Heart right ventricle (tissue), 16 donors: Measurements from ENCODE around the gene MESP2. TPM values are rescaled to one million over a fixed set of nuclear protein-coding genes. Genes with fewer than 3 reads are reported as not detected.

Source experiments
- ATAC-seq, 8 donors: fragments of 200-7000 bp; cut with Tn5 transposase; one replicate each; pipeline ENCODE4 v1.9.1; 2020; ENCODE audit warnings: mild to moderate bottlenecking in 8 of 8, moderate library complexity in 8 of 8, moderate number of reproducible peaks in 1 of 8
- DNase-seq, 2 donors: peaks; one replicate each; pipeline ENCODE4 v3.0.0-alpha.2; 2020
- H3K27ac ChIP-seq, 10 donors: fragments of 200-600 bp; sonication (generic) in 2 of 10; one replicate each; pipeline versions ENCODE4 v1.5.0 to v1.8.0; 2020 to 2022; ENCODE audit warnings: mild to moderate bottlenecking in 3 of 10
- H3K27me3 ChIP-seq, 7 donors: fragments of 200-600 bp; one replicate each; pipeline ENCODE4 v1.8.0; 2021 to 2022; ENCODE audit warnings: mild to moderate bottlenecking in 2 of 7
- H3K36me3 ChIP-seq, 9 donors: fragments of 200-600 bp; sonication (generic) in 1 of 9; one replicate each; pipeline versions ENCODE4 v1.5.0 to v1.8.0; 2020 to 2022; ENCODE audit warnings: mild to moderate bottlenecking in 2 of 9
- H3K4me1 ChIP-seq, 9 donors: fragments of 200-600 bp; sonication (generic) in 1 of 9; one replicate each; pipeline versions ENCODE4 v1.5.0 to v1.8.0; 2020 to 2022; ENCODE audit warnings: mild to moderate bottlenecking in 4 of 9
- H3K4me3 ChIP-seq, 10 donors: fragments of 200-600 bp; sonication (generic) in 2 of 10; one replicate each; pipeline versions ENCODE4 v1.5.0 to v1.8.0; 2020 to 2022; ENCODE audit warnings: mild to moderate bottlenecking in 7 of 10, moderate library complexity in 2 of 10
- H3K9me3 ChIP-seq, 11 donors: fragments of 200-600 bp in 10 of 11; sonication (generic) in 2 of 11; one replicate each; pipeline versions ENCODE4 v1.5.0 to v1.8.0; 2013 to 2022; ENCODE audit warnings: mild to moderate bottlenecking in 2 of 11, control low read depth in 1 of 11, moderate library complexity in 1 of 11
- CTCF ChIP-seq, 9 donors: fragments of 200-600 bp; sonication (generic) in 2 of 9; IDR thresholded peaks; one replicate each; pipeline versions ENCODE4 v1.5.0 to v1.8.0; 2021 to 2022; ENCODE audit warnings: antibody characterized with exemption in 9 of 9, mild to moderate bottlenecking in 5 of 9, moderate library complexity in 1 of 9
- WGBS, 2 donors: extraction: QIAGEN DNeasy Blood & Tissue Kit; methylation state at CpG; one replicate each; pipeline ENCODE4 v1.1.7; 2013; ENCODE audit warnings: inconsistent platforms in 1 of 2; 5-methylcytosine and 5-hydroxymethylcytosine counted together
- intact Hi-C, 10 donors: fragments of 100-400 bp; cut with DNase I; formaldehyde crosslinking; loops; one replicate each; pipeline versions ENCODE4 v1.11.1 to v1.14.2; 2022
- polyA plus RNA-seq, 2 donors: library from polyadenylated mRNA; stranded (reverse); fragments of 200-250 nt; gene quantifications; one replicate each; pipeline ENCODE4 v1.2.3, GENCODE V29; 2013
- total RNA-seq, 10 donors: library from RNA; stranded (reverse); fragmentation: NEBNext Ultra II Directional in 3 of 10; extraction: Animal tissue kit (Norgen Biotek cat#: 25700) in 3 of 10; gene quantifications; one replicate each; pipeline versions ENCODE4 v1.2.1 to v1.2.4, GENCODE V29; 2021 to 2023
- donor health status: Arrhythmogenic right ventricular cardiomyopathy.
- donor health status: ischemic (EF 13 %, LVEDD 7.1; RV severe dilation, severe dysfunction).
- donor health status: healthy with polysubstance abuse.
- donor health status: DM: no; HTN: yes; CAD: no.
- donor health status: DM: no; HTN: no; CAD: no.
- donor health status: ischemic (EF 25% LVEDD 6.9; RV normal size, moderate dysfunction).
- donor health status: ischemic (EF 25% LVEDD 5.7; RV mildly dilated, moderate dysfunction).
- donor health status: healthy.
- donor health status: DM: yes; HTN: yes; CAD: no.
- donor health status: Ischemic cardiomyopathy.
- donor health status: ischemic (EF 35%, LVEDD 5.7; RV mildly dilated, moderate dysfunction).
- donor health status: nonischemic (EF 11% LVEDD 7.7; RV severe dilation, severe dysfunction).
- donor health status: DM: yes; HTN: yes; CAD: no.
- donor health status: PGD.
- donor health status: ischemic (EF 29% LVEDD 5.4; RV normal size, mild dysfunction).
- donor health status: nonischemic (EF 23%, LVEDD 6.1; RV moderate dilation, normal function).

The MESP2 gene
- total and polyA plus RNA-seq, 12 donors = 0.04 to 0.73 (median 0.32) TPM; not detected in 5

- TF ChIP-seq CTCF (IDR thresholded peaks at IDR 0.05) = no peak
- ATAC-seq (no peak), DNase-seq (no peak)
- 79 to 80% methylated on average over 5 of the region's 5 CpGs for WGBS, 2 donors
- peak overlapping the region in 1 of 10 donors; percentile 84 for H3K27ac ChIP-seq
- H3K9me3 ChIP-seq = no peaks in the 10 kb centered on the region
- peaks cover 0 to 70% (median 1%) of the 10 kb centered on the region in 9 donors for H3K4me1 ChIP-seq
- H3K36me3 ChIP-seq = no peaks in the 10 kb centered on the region
- H3K4me3 ChIP-seq = no peak overlapping the region
- peaks cover 0 to 18% (median 7%) of the 10 kb centered on the region in 7 donors for H3K27me3 ChIP-seq
- intact Hi-C loops = no loop called here
Observed at GRCh38 chr15:89822611-89822950, 46.4 kb downstream of the MESP2 start.

- no peak for DNase-seq
- peak in 1 of 8 donors; percentile 36 for ATAC-seq
- TF ChIP-seq CTCF (IDR thresholded peaks at IDR 0.05) = no peak
- intact Hi-C loops = no loop called here
- WGBS, 2 donors = 72 to 75% methylated on average over 7 of the region's 7 CpGs
- H3K36me3 ChIP-seq = no peaks in the 10 kb centered on the region
- H3K9me3 ChIP-seq = no peaks in the 10 kb centered on the region
- no peak overlapping the region for H3K4me3 ChIP-seq
- H3K4me1 ChIP-seq = peaks cover 3 to 76% (median 7%) of the 10 kb centered on the region in 9 donors
- peaks cover 0 to 18% (median 7%) of the 10 kb centered on the region in 7 donors for H3K27me3 ChIP-seq
- peak overlapping the region in 2 of 10 donors; percentile 44 to 84 for H3K27ac ChIP-seq
Observed at GRCh38 chr15:89822951-89823711, 47.0 kb downstream of the MESP2 start.

- intact Hi-C loops = no loop called here
- 89 to 90% methylated on average over 16 of the region's 16 CpGs for WGBS, 2 donors
- DNase-seq (no peak), ATAC-seq (no peak)
- Histone ChIP-seq H3K36me3 (no peaks in the 10 kb centered on the region), H3K4me1 (peaks cover 7 to 85% (median 16%) of the 10 kb centered on the region in 9 donors), H3K27me3 (peaks cover 0 to 18% (median 1%) of the 10 kb centered on the region in 7 donors), H3K27ac (peak overlapping the region in 2 of 10 donors; percentile 35 to 84), H3K9me3 (no peaks in the 10 kb centered on the region), H3K4me3 (no peak overlapping the region)
- no peak for TF ChIP-seq CTCF (IDR thresholded peaks at IDR 0.05)
Observed at GRCh38 chr15:89823836-89824606, 47.9 kb downstream of the MESP2 start.

GRCh38 chr15:89824607-89824867 is 48.4 kb downstream of the MESP2 start:
- H3K27me3 ChIP-seq = peaks cover 0 to 17% (median 0%) of the 10 kb centered on the region in 7 donors
- no peaks in the 10 kb centered on the region for H3K9me3 ChIP-seq
- 80 to 89% methylated on average over 7 of the region's 7 CpGs for WGBS, 2 donors
- H3K4me3 ChIP-seq = no peak overlapping the region
- intact Hi-C loops = no loop called here
- H3K27ac ChIP-seq = peak overlapping the region in 2 of 10 donors; percentile 35 to 84
- no peak for ATAC-seq
- no peak for TF ChIP-seq CTCF (IDR thresholded peaks at IDR 0.05)
- no peak for DNase-seq
- no peaks in the 10 kb centered on the region for H3K36me3 ChIP-seq
- peaks cover 7 to 90% (median 17%) of the 10 kb centered on the region in 9 donors for H3K4me1 ChIP-seq
